Breast epithelium (tissue), 4 donors: ENCODE data around the gene IFITM10. TPM values are rescaled to one million over a fixed set of nuclear protein-coding genes. Genes with fewer than 3 reads are reported as not detected.

Source experiments
- DNase-seq, 2 donors: peaks; one replicate each; pipeline ENCODE4 v3.0.0-alpha.2; 2019; ENCODE audit warnings: low spot score in 2 of 2
- H3K27ac ChIP-seq, 2 donors: fragments of 200-600 bp; sonication (generic) in 1 of 2; one replicate each; pipeline ENCODE4 v1.5.1; 2016 to 2019; ENCODE audit warnings: mild to moderate bottlenecking in 1 of 2
- H3K27me3 ChIP-seq, 2 donors: fragments of 200-600 bp; sonication (generic) in 1 of 2; one replicate each; pipeline versions ENCODE4 v1.5.1 to v1.6.0; 2017 to 2019; ENCODE audit warnings: control low read depth in 1 of 2, mild to moderate bottlenecking in 1 of 2
- H3K36me3 ChIP-seq: fragments of 200-600 bp; one replicate; pipeline ENCODE4 v1.5.1; 2019
- H3K4me1 ChIP-seq, 2 donors: fragments of 200-600 bp; sonication (generic); one replicate each; pipeline ENCODE4 v1.5.1; 2016 to 2019; ENCODE audit warnings: control low read depth in 1 of 2
- H3K4me3 ChIP-seq, 3 donors: fragments of 200-600 bp; sonication (generic); 1 replicate in 2 of 3; 2 replicates in 1 of 3; pipeline ENCODE4 v1.5.1; 2016 to 2019; ENCODE audit warnings: mild to moderate bottlenecking in 3 of 3, moderate library complexity in 2 of 3
- H3K9me3 ChIP-seq, 2 donors: fragments of 200-600 bp; sonication (generic) in 1 of 2; one replicate each; pipeline ENCODE4 v1.5.1; 2016 to 2019; ENCODE audit warnings: control low read depth in 1 of 2
- POLR2A ChIP-seq: fragments of 450-650 bp; IDR thresholded peaks from one replicate; pipeline ENCODE4 v1.6.1; 2016; ENCODE audit warnings: antibody characterized with exemption, mild to moderate bottlenecking, moderate library complexity
- POLR2AphosphoS5 ChIP-seq, 3 donors: sonication (generic); formaldehyde crosslinking; IDR thresholded peaks; one replicate each; pipeline ENCODE4 v1.6.1; 2017; ENCODE audit warnings: antibody characterized with exemption in 3 of 3
- intact Hi-C: fragments of 100-400 bp; cut with DNase I; formaldehyde crosslinking; loops from one replicate; pipeline ENCODE4 v1.15.1; 2023; ENCODE audit warnings: low total_unique reads
- total RNA-seq, 3 donors: library from RNA; depleted of rRNA; stranded (reverse); fragments of >200 nt; gene quantifications; one replicate each; pipeline ENCODE4 v1.1.0, GENCODE V29; 2016
- TF ChIP-seq, protein P1 (sequence below), 3 donors: fragments of 450-650 bp; IDR thresholded peaks; one replicate each; pipeline ENCODE4 v1.5.1; 2016 to 2017; ENCODE audit warnings: antibody characterized with exemption in 3 of 3, mild to moderate bottlenecking in 3 of 3, moderate library complexity in 3 of 3

Gene IFITM10
- total RNA-seq, 3 donors from 2014 or later, result 0.33 to 14.0 (median 1.4) TPM

DNA sequence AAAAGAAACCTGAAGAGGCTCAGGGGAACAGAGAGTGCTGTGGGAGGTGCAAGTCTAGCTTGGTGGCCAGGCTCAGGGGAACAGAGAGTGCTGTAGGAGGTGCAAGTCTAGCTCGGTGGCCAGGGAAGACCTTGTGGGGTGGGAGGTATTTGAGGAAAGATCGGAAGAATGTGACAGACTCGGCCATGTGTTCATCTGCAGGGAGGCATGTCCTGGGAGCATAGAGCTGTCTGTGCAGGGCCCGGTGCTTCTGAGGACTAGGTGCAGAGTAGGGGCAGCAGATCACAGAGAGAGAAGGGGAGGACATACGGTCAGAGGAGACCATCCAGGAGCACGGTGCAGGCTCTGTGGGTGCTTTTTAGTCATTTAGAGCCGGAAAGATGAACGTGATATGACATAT, 10.8 kb downstream of the IFITM10 start:
- Histone ChIP-seq H3K27ac (no peak overlapping the region), H3K4me1 (no peaks in the 10 kb centered on the region), H3K4me3 (no peak overlapping the region), H3K36me3 (no peaks in the 10 kb centered on the region), H3K9me3 (peaks cover 0 to 10% of the 10 kb centered on the region in 2 donors), H3K27me3 (peaks cover 0 to 30% of the 10 kb centered on the region in 2 donors)
- TF ChIP-seq, protein P1, sequence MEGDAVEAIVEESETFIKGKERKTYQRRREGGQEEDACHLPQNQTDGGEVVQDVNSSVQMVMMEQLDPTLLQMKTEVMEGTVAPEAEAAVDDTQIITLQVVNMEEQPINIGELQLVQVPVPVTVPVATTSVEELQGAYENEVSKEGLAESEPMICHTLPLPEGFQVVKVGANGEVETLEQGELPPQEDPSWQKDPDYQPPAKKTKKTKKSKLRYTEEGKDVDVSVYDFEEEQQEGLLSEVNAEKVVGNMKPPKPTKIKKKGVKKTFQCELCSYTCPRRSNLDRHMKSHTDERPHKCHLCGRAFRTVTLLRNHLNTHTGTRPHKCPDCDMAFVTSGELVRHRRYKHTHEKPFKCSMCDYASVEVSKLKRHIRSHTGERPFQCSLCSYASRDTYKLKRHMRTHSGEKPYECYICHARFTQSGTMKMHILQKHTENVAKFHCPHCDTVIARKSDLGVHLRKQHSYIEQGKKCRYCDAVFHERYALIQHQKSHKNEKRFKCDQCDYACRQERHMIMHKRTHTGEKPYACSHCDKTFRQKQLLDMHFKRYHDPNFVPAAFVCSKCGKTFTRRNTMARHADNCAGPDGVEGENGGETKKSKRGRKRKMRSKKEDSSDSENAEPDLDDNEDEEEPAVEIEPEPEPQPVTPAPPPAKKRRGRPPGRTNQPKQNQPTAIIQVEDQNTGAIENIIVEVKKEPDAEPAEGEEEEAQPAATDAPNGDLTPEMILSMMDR (IDR thresholded peaks at IDR 0.05), result no peak
- no peak for TF ChIP-seq POLR2AphosphoS5 (IDR thresholded peaks at IDR 0.05)
- TF ChIP-seq POLR2A, result no peak
- peak in 1 of 2 donors; percentile 12 for DNase-seq
- intact Hi-C loops, result no loop called here

DNA sequence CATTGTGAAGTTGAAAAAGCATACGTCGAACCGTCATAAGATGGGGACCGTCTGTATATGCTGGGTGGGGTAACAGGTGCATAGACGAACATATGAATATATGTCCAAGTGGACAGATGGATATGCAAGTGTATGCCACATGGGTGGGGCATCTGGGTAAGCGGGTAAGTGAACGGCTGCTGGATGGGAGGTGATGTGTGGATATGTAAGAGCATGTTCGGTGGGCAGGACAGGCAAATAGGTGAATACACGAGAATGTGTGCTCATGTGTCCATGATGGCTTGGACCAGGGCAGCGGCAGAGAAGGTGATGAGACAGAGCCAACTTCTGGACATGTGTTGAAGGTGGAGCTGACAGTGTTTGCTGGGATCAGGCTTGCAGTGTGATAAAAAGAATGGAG, 12.0 kb downstream of the IFITM10 start:
- Histone ChIP-seq H3K27ac (no peak overlapping the region), H3K9me3 (peaks cover 0 to 10% of the 10 kb centered on the region in 2 donors), H3K36me3 (no peaks in the 10 kb centered on the region), H3K4me1 (no peaks in the 10 kb centered on the region), H3K4me3 (no peak overlapping the region), H3K27me3 (peaks cover 0 to 42% of the 10 kb centered on the region in 2 donors)
- TF ChIP-seq POLR2A (no peak), POLR2AphosphoS5 (IDR thresholded peaks at IDR 0.05) (no peak)
- TF ChIP-seq, protein P1 (IDR thresholded peaks at IDR 0.05), result no peak
- DNase-seq, result peak in 1 of 2 donors; percentile 27
- intact Hi-C loops, result no loop called here

DNA sequence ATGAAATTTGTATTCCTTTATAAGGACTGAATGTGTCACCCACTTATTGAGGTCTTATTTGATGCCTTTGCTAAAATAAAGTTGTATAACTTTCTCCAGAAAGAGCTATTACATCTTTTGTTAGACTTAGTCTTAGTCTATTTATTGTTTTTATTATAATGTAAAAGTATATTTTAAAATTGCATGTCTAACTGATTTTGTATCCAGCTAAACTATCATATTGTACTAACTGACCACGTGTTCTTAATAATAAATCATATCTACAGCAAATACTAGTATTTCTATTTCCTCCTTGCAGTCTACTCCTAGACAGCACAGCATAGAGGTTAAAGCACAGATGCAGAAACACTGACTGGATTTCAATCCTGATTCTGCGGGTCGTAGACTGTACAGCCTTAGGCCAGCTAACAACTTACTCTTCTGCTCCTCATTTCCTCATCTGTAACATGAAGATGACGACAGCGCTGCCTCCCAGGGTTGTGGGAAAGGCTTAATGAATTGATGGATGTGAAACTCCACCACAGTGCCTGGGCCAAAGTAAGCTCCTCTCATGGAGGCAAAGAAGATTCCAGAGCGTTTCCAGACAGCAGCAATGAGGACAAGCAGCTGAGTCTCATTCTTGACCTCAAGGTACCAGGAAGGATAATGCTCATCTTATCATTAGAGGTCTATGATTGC, 13.2 kb downstream of the IFITM10 start:
- no peaks in the 10 kb centered on the region for H3K36me3 ChIP-seq
- H3K9me3 ChIP-seq, result peaks cover 0 to 10% of the 10 kb centered on the region in 2 donors
- TF ChIP-seq POLR2AphosphoS5 (IDR thresholded peaks at IDR 0.05) (no peak), POLR2A (no peak)
- TF ChIP-seq, protein P1 (IDR thresholded peaks at IDR 0.05), result no peak
- H3K4me3 ChIP-seq, result no peak overlapping the region
- DNase-seq, result no peak
- intact Hi-C loops, result no loop called here
- H3K27me3 ChIP-seq, result peaks cover 0 to 53% of the 10 kb centered on the region in 2 donors
- peaks cover 0 to 4% of the 10 kb centered on the region in 2 donors for H3K4me1 ChIP-seq
- H3K27ac ChIP-seq, result no peak overlapping the region

DNA sequence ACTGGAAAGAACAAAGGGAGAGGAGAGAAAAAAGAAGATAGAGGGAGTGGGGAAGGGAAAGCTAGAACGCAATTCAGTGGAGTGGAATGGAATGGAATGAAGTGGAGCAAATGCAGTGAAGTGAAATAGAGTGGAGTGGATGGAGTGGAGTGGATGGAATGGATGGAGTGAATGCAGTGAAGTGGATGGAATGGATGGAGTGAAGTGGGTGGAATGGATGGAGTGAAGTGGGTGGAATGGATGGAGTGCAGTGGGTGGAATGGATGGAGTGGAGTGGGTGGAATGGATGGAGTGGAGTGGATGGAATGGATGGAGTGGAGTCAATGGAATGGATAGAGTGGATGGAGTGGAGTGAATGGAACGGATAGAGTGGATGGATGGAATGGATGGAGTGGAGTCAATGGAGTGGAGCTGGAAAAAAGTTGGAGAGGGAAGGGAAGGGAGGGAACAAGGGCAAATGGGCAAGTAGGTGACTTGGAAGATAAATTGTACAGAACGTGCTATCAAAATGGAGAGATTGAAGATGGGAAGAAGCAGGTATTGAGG, 13.9 kb downstream of the IFITM10 start:
- peaks cover 0 to 58% of the 10 kb centered on the region in 2 donors for H3K27me3 ChIP-seq
- DNase-seq, result no peak
- peaks cover 0 to 7% of the 10 kb centered on the region in 2 donors for H3K4me1 ChIP-seq
- no peak overlapping the region for H3K4me3 ChIP-seq
- no peaks in the 10 kb centered on the region for H3K36me3 ChIP-seq
- no peak overlapping the region for H3K27ac ChIP-seq
- no peak for TF ChIP-seq POLR2AphosphoS5 (IDR thresholded peaks at IDR 0.05)
- TF ChIP-seq, protein P1 (IDR thresholded peaks at IDR 0.05), result no peak
- no peak for TF ChIP-seq POLR2A
- peaks cover 0 to 10% of the 10 kb centered on the region in 2 donors for H3K9me3 ChIP-seq
- intact Hi-C loops, result no loop called here

DNA sequence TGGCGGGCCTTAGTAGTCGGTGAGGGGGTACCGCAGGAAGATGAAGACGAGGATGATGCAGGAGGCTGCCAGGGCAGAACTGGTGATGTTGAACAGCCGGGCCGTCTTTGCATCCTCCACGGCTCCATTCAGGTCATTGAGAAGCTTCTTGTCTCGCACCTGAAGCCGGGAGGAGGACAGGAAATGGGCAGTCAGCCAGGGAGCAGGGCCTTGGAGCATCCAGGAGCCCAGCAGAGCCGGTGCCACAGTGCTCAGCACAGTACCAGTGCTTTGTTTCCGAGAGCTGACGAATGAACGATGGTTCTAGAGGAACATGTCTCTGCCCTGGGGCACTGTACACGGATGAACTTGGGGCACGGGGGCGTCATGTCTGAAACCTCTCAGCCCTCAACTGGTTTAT, 15.1 kb downstream of the IFITM10 start:
- TF ChIP-seq, protein P1 (IDR thresholded peaks at IDR 0.05), result no peak
- TF ChIP-seq POLR2A, result no peak
- TF ChIP-seq POLR2AphosphoS5 (IDR thresholded peaks at IDR 0.05), result no peak
- no peak overlapping the region for H3K4me3 ChIP-seq
- intact Hi-C loops, result no loop called here
- DNase-seq, result no peak
- H3K9me3 ChIP-seq, result peaks cover 0 to 10% of the 10 kb centered on the region in 2 donors
- H3K4me1 ChIP-seq, result peaks cover 0 to 7% of the 10 kb centered on the region in 2 donors
- H3K27me3 ChIP-seq, result peaks cover 0 to 68% of the 10 kb centered on the region in 2 donors
- H3K36me3 ChIP-seq, result no peaks in the 10 kb centered on the region
- no peak overlapping the region for H3K27ac ChIP-seq
